PC-9 (cell line): ENCODE measurements around the gene SRPRB. TPM values are rescaled to one million over a fixed set of nuclear protein-coding genes. Genes with fewer than 3 reads are reported as not detected.

Experiments used
- BruUV-seq: library from RNA; stranded (reverse); fragments of 400-500 nt; replicated peaks from 2 replicates; lab custom pipeline; 2021; lab: Mats Ljungman, UMichigan
- CTCF ChIA-PET: fragments of 300-600 bp; sonication (Branson Sonifier 250); formaldehyde crosslinking; loops from one replicate; lab custom pipeline; 2022; ENCODE audit warnings: antibody characterized with exemption; lab: Charles Lee
- POLR2A ChIA-PET: fragments of 300-600 bp; sonication (Branson Sonifier 250); formaldehyde crosslinking; loops from one replicate; lab custom pipeline; 2022; ENCODE audit warnings: antibody characterized with exemption; ENCODE audit not compliant: unreplicated experiment; lab: Charles Lee
- DNase-seq, 2 experiments: peaks; one replicate each; pipeline versions ENCODE4 v3.0.0 to v3.0.0-alpha.2; 2015 to 2022; ENCODE audit warnings: mixed read lengths in 1 of 2
- H2AFZ ChIP-seq: fragments of 200-600 bp; sonication (generic); 2 replicates; pipeline ENCODE4 v1.8.1; 2017; ENCODE audit warnings: antibody characterized with exemption
- H3F3A ChIP-seq: fragments of 200-600 bp; sonication (generic); 2 replicates; pipeline ENCODE4 v1.8.1; 2017; ENCODE audit warnings: antibody characterized with exemption, mild to moderate bottlenecking, low read depth; ENCODE audit not compliant: insufficient read depth
- H3K27ac ChIP-seq: fragments of 200-600 bp; sonication (generic); 2 replicates; pipeline ENCODE4 v1.6.1; 2016; ENCODE audit warnings: mixed run types
- H3K27me3 ChIP-seq: fragments of 200-600 bp; sonication (generic); 2 replicates; pipeline ENCODE4 v1.6.1; 2016; ENCODE audit warnings: low read depth, mixed run types; ENCODE audit not compliant: insufficient read depth
- H3K36me3 ChIP-seq: fragments of 200-600 bp; sonication (generic); 2 replicates; pipeline ENCODE4 v1.6.1; 2016; ENCODE audit warnings: low read depth, mixed run types
- H3K4me1 ChIP-seq: fragments of 200-600 bp; sonication (generic); replicated peaks from 2 replicates; pipeline ENCODE4 v1.6.1; 2016; ENCODE audit warnings: mixed run types; ENCODE audit not compliant: insufficient read depth
- H3K4me2 ChIP-seq: fragments of 200-600 bp; sonication (generic); 2 replicates; pipeline ENCODE4 v1.6.1; 2017; ENCODE audit warnings: mixed run types
- H3K4me3 ChIP-seq: fragments of 200-600 bp; sonication (generic); 2 replicates; pipeline ENCODE4 v1.6.1; 2016; ENCODE audit warnings: mixed run types
- H3K79me2 ChIP-seq: fragments of 200-600 bp; sonication (generic); 2 replicates; pipeline ENCODE4 v1.6.1; 2017; ENCODE audit warnings: low read depth, mixed run types
- H3K9me2 ChIP-seq: fragments of 200-600 bp; sonication (generic); 2 replicates; pipeline ENCODE4 v1.8.1; 2017; ENCODE audit warnings: mild to moderate bottlenecking; ENCODE audit not compliant: insufficient read depth
- H3K9me3 ChIP-seq: fragments of 200-600 bp; sonication (generic); 2 replicates; pipeline ENCODE4 v1.8.1; 2016; ENCODE audit warnings: low read depth; ENCODE audit not compliant: insufficient read depth
- H4K20me1 ChIP-seq: fragments of 200-600 bp; sonication (generic); 2 replicates; pipeline ENCODE4 v1.8.1; 2017; ENCODE audit not compliant: insufficient read depth
- EZH2 ChIP-seq: fragments of 200-600 bp; sonication (generic); IDR thresholded peaks from 2 replicates; pipeline ENCODE4 v1.8.0; 2017; ENCODE audit warnings: antibody characterized with exemption, low read depth
- intact Hi-C: fragments of 100-400 bp; cut with micrococcal nuclease; formaldehyde crosslinking; loops from one replicate; pipeline ENCODE4 v1.10.0; 2022; ENCODE audit not compliant: unreplicated experiment
- total RNA-seq: library from RNA; stranded (reverse); gene quantifications from 2 replicates; pipeline ENCODE4 v1.2.3, GENCODE V29; 2021
- TF ChIP-seq, protein P1 (sequence below): fragments of 200-600 bp; sonication (generic); conservative IDR thresholded peaks from 2 replicates; pipeline ENCODE4 v1.6.1; 2017; ENCODE audit warnings: mixed run types, antibody characterized with exemption, mild to moderate bottlenecking, moderate library complexity

SRPRB gene
- total RNA-seq, 1 experiment from 2014 or later: 25.5 TPM

- no peaks in the 10 kb centered on the region for H3K4me1 ChIP-seq
- POLR2A ChIA-PET: no interaction called here
- BruUV-seq: no TSS peak
- no peak overlapping the region for H3K4me3 ChIP-seq
- no peaks in the 10 kb centered on the region; the same call in 1 of the 2 replicates for H3K36me3 ChIP-seq
- no peak overlapping the region for H2AFZ ChIP-seq
- H3K4me2 ChIP-seq: no peak overlapping the region
- H4K20me1 ChIP-seq: no peaks in the 10 kb centered on the region
- intact Hi-C loops: no loop called here
- TF ChIP-seq EZH2: no peak
- TF ChIP-seq, protein P1, sequence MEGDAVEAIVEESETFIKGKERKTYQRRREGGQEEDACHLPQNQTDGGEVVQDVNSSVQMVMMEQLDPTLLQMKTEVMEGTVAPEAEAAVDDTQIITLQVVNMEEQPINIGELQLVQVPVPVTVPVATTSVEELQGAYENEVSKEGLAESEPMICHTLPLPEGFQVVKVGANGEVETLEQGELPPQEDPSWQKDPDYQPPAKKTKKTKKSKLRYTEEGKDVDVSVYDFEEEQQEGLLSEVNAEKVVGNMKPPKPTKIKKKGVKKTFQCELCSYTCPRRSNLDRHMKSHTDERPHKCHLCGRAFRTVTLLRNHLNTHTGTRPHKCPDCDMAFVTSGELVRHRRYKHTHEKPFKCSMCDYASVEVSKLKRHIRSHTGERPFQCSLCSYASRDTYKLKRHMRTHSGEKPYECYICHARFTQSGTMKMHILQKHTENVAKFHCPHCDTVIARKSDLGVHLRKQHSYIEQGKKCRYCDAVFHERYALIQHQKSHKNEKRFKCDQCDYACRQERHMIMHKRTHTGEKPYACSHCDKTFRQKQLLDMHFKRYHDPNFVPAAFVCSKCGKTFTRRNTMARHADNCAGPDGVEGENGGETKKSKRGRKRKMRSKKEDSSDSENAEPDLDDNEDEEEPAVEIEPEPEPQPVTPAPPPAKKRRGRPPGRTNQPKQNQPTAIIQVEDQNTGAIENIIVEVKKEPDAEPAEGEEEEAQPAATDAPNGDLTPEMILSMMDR: no peak
- no peaks in the 10 kb centered on the region for H3K9me2 ChIP-seq
- H3F3A ChIP-seq: no peaks in the 10 kb centered on the region
- CTCF ChIA-PET: interaction anchor here (0.7 kb wide), 1 partner anchor 171 kb away, joined by 12 read pairs; no protein-coding TSS in a partner anchor
- no peak overlapping the region for H3K27ac ChIP-seq
- no peak for DNase-seq
- no peaks in the 10 kb centered on the region for H3K9me3 ChIP-seq
- peaks cover 7% of the 10 kb centered on the region; the same call in 1 of the 2 replicates for H3K27me3 ChIP-seq
- H3K79me2 ChIP-seq: no peaks in the 10 kb centered on the region
These were observed 21.5 kb downstream of the SRPRB start for GRCh38 chr3:133827136-133827535.

DNA sequence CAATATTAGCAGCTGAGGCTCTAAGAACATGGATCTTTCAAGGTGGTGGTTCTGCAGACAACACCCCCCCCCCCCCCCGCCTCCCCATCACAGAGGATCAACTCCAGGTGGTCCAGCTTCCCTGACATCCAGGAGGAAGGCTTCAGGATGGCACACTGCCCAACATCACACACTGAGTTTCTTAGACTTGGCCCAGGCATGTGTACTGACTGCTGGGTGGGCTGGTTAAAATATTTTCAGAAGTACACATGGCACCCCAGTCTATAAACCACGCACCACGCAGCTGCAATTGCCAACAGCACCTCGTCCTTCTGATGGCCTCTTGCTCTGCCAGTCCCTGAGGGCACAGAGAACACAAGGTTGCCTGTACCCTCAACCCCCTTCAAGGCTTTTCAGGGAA lies 22.1 kb downstream of the SRPRB start:
- no peak for TF ChIP-seq EZH2
- TF ChIP-seq, protein P1: no peak
- no peak overlapping the region for H3K4me3 ChIP-seq
- CTCF ChIA-PET: interaction anchor here (0.7 kb wide), 1 partner anchor 172 kb away, joined by 12 read pairs; no protein-coding TSS in a partner anchor
- POLR2A ChIA-PET: no interaction called here
- no peaks in the 10 kb centered on the region for H3K36me3 ChIP-seq
- intact Hi-C loops: no loop called here
- H3K27me3 ChIP-seq: peaks cover 7% of the 10 kb centered on the region; the same call in 1 of the 2 replicates
- BruUV-seq: no TSS peak
- H3K9me3 ChIP-seq: no peaks in the 10 kb centered on the region
- H3K9me2 ChIP-seq: no peaks in the 10 kb centered on the region
- no peaks in the 10 kb centered on the region for H3F3A ChIP-seq
- no peaks in the 10 kb centered on the region for H3K4me1 ChIP-seq
- H4K20me1 ChIP-seq: no peaks in the 10 kb centered on the region
- no peak overlapping the region for H2AFZ ChIP-seq
- H3K27ac ChIP-seq: no peak overlapping the region
- no peaks in the 10 kb centered on the region for H3K79me2 ChIP-seq
- no peak overlapping the region for H3K4me2 ChIP-seq
- DNase-seq: no peak

GRCh38 chr3:133828576-133829309 lies 23.1 kb downstream of the SRPRB start:
- no peak for DNase-seq
- Histone ChIP-seq H3K4me1 (no peaks in the 10 kb centered on the region), H3K9me3 (no peaks in the 10 kb centered on the region), H3K4me2 (no peak overlapping the region), H4K20me1 (no peaks in the 10 kb centered on the region), H3K36me3 (no peaks in the 10 kb centered on the region), H3K27me3 (peaks cover 7% of the 10 kb centered on the region; the same call in 1 of the 2 replicates), H3K4me3 (no peak overlapping the region), H3F3A (no peaks in the 10 kb centered on the region), H3K79me2 (no peaks in the 10 kb centered on the region), H2AFZ (no peak overlapping the region), H3K9me2 (no peaks in the 10 kb centered on the region), H3K27ac (no peak overlapping the region)
- BruUV-seq: no TSS peak
- no peak for TF ChIP-seq EZH2
- TF ChIP-seq, protein P1: no peak
- ChIA-PET POLR2A (interaction anchor here (0.6 kb wide), 1 partner anchor 627 kb away, joined by 11 read pairs; no protein-coding TSS in a partner anchor), CTCF (interaction anchor here (0.6 kb wide), 1 partner anchor 361 kb away, joined by 3 read pairs; no protein-coding TSS in a partner anchor)
- intact Hi-C loops: no loop called here
